Neural cell (in vitro differentiated cells): ENCODE results near the gene C14orf180. TPM values are rescaled to one million over a fixed set of nuclear protein-coding genes. Genes with fewer than 3 reads are reported as not detected.

Source experiments
- H2AFZ ChIP-seq: fragments of 200-600, 300-800 bp; sonication (generic), shearing (Covaris generic); 2 replicates; pipeline ENCODE4 v1.6.0; 2014; ENCODE audit warnings: low read depth, mild to moderate bottlenecking, antibody characterized with exemption, low read length, moderate library complexity
- H3F3A ChIP-seq: fragments of 200-600 bp; shearing (Covaris generic); 2 replicates; pipeline ENCODE4 v1.6.1; 2016; ENCODE audit warnings: mild to moderate bottlenecking, moderate library complexity, mixed read lengths, antibody characterized with exemption, low read length; ENCODE audit not compliant: insufficient read depth, poor library complexity, severe bottlenecking
- H3K27ac ChIP-seq: fragments of 200-600, 300-800 bp; sonication (generic), shearing (Covaris generic); 2 replicates; pipeline ENCODE4 v1.5.1; 2014; ENCODE audit warnings: mild to moderate bottlenecking, low read length, moderate library complexity
- H3K27me3 ChIP-seq: fragments of 300-800, 200-600 bp; sonication (generic), shearing (Covaris generic); 2 replicates; pipeline ENCODE4 v1.6.0; 2014; ENCODE audit warnings: mild to moderate bottlenecking, low read depth, low read length, moderate library complexity; ENCODE audit not compliant: insufficient read depth
- H3K36me3 ChIP-seq: fragments of 300-800, 200-600 bp; sonication (generic), shearing (Covaris generic); 2 replicates; pipeline ENCODE4 v1.5.1; 2014; ENCODE audit warnings: mild to moderate bottlenecking, antibody characterized with exemption, low read length, moderate library complexity; ENCODE audit not compliant: insufficient read depth
- H3K4me2 ChIP-seq: fragments of 300-800, 200-600 bp; sonication (generic), shearing (Covaris generic); 2 replicates; pipeline ENCODE4 v1.6.0; 2014; ENCODE audit warnings: mild to moderate bottlenecking, low read length
- H3K4me3 ChIP-seq: fragments of 300-800, 200-600 bp; sonication (generic), shearing (Covaris generic); 2 replicates; pipeline ENCODE4 v1.5.1; 2014; ENCODE audit warnings: mild to moderate bottlenecking, low read length, moderate library complexity
- H3K79me2 ChIP-seq: fragments of 200-600 bp; shearing (Covaris generic); replicated peaks from 2 replicates; pipeline ENCODE4 v1.6.0; 2014; ENCODE audit warnings: mild to moderate bottlenecking, low read length, moderate library complexity; ENCODE audit not compliant: insufficient read depth
- H3K9ac ChIP-seq: fragments of 300-800, 200-600 bp; sonication (generic), shearing (Covaris generic); 2 replicates; pipeline ENCODE4 v1.6.1; 2016; ENCODE audit warnings: mild to moderate bottlenecking, low read length, mixed read lengths
- H3K9me2 ChIP-seq: fragments of 200-600 bp; shearing (Covaris generic); 2 replicates; pipeline ENCODE4 v1.6.1; 2016; ENCODE audit warnings: mild to moderate bottlenecking, low read length, mixed read lengths; ENCODE audit not compliant: insufficient read depth
- H3K9me3 ChIP-seq: fragments of 200-600, 300-800 bp; sonication (generic), shearing (Covaris generic); 2 replicates; pipeline ENCODE4 v1.6.1; 2016; ENCODE audit warnings: mild to moderate bottlenecking, mixed run types, low read length, moderate library complexity, mixed read lengths
- H4K20me1 ChIP-seq: fragments of 200-600 bp; shearing (Covaris generic); 2 replicates; pipeline ENCODE4 v1.6.1; 2016; ENCODE audit warnings: mild to moderate bottlenecking, mixed run types; ENCODE audit not compliant: insufficient read depth
- CTCF ChIP-seq: fragments of 450-650 bp; IDR thresholded peaks from 2 replicates; pipeline ENCODE4 v1.5.1; 2014; ENCODE audit warnings: antibody characterized with exemption, mild to moderate bottlenecking, moderate library complexity; ENCODE audit not compliant: poor library complexity, severe bottlenecking
- EP300 ChIP-seq: fragments of 450-650 bp; conservative IDR thresholded peaks from 2 replicates; pipeline ENCODE4 v1.6.1; 2014; ENCODE audit warnings: antibody characterized with exemption, mild to moderate bottlenecking, moderate library complexity; ENCODE audit not compliant: poor library complexity, severe bottlenecking
- EZH2 ChIP-seq: fragments of 200-600, 300-800 bp; shearing (Covaris generic), sonication (generic); IDR thresholded peaks from 2 replicates; pipeline ENCODE4 v1.6.1; 2014; ENCODE audit warnings: antibody characterized with exemption, low read length, borderline replicate concordance, mild to moderate bottlenecking; ENCODE audit not compliant: insufficient read depth, poor library complexity, severe bottlenecking
- MXI1 ChIP-seq: fragments of 450-650 bp; conservative IDR thresholded peaks from 2 replicates; pipeline ENCODE4 v1.6.1; 2014; ENCODE audit warnings: antibody characterized with exemption, mild to moderate bottlenecking; ENCODE audit not compliant: poor library complexity, severe bottlenecking
- POLR2AphosphoS5 ChIP-seq: IDR thresholded peaks from 2 replicates; pipeline ENCODE4 v1.6.1; 2012
- RAD21 ChIP-seq: fragments of 450-650 bp; conservative IDR thresholded peaks from 2 replicates; pipeline ENCODE4 v1.6.1; 2014; ENCODE audit warnings: antibody characterized with exemption, mild to moderate bottlenecking, moderate library complexity
- REST ChIP-seq: IDR thresholded peaks from 2 replicates; pipeline ENCODE4 v1.6.1; 2012; ENCODE audit warnings: borderline replicate concordance
- SMC3 ChIP-seq: fragments of 450-650 bp; conservative IDR thresholded peaks from 2 replicates; pipeline ENCODE4 v1.6.1; 2014; ENCODE audit warnings: antibody characterized with exemption, mild to moderate bottlenecking, moderate library complexity; ENCODE audit not compliant: poor library complexity
- TAF1 ChIP-seq: IDR thresholded peaks from 2 replicates; pipeline ENCODE4 v1.6.1; 2012; ENCODE audit warnings: low read depth
- polyA plus RNA-seq: library from polyadenylated mRNA; depleted of rRNA; stranded (reverse); fragments of >200 nt; gene quantifications from 2 replicates; pipeline ENCODE4 v1.2.3, GENCODE V29; 2014

C14orf180 gene
- polyA plus RNA-seq, 1 donor from 2014 or later, result not detected

- Histone ChIP-seq H2AFZ (no peak overlapping the region), H3K9ac (no peak overlapping the region), H3K9me2 (no peaks in the 10 kb centered on the region), H3K79me2 (no peaks in the 10 kb centered on the region), H3K27me3 (no peaks in the 10 kb centered on the region), H3K36me3 (no peaks in the 10 kb centered on the region), H4K20me1 (no peaks in the 10 kb centered on the region), H3K4me2 (no peak overlapping the region), H3K9me3 (no peaks in the 10 kb centered on the region), H3K27ac (no peak overlapping the region), H3F3A (no peaks in the 10 kb centered on the region), H3K4me3 (no peak overlapping the region)
- TF ChIP-seq MXI1 (no peak), REST (no peak), TAF1 (no peak), SMC3 (no peak), POLR2AphosphoS5 (no peak), EZH2 (no peak), EP300 (no peak)
Observed at GRCh38 chr14:104585966-104586697, 6.6 kb downstream of the C14orf180 start.

- H3F3A ChIP-seq, result no peaks in the 10 kb centered on the region
- H3K79me2 ChIP-seq, result no peaks in the 10 kb centered on the region
- no peaks in the 10 kb centered on the region for H3K9me2 ChIP-seq
- TF ChIP-seq RAD21 (no peak), CTCF (no peak), EP300 (no peak), MXI1 (no peak), REST (no peak), POLR2AphosphoS5 (no peak), SMC3 (no peak), TAF1 (no peak), EZH2 (no peak)
- H3K27ac ChIP-seq, result no peak overlapping the region
- no peak overlapping the region for H3K9ac ChIP-seq
- no peak overlapping the region for H3K4me2 ChIP-seq
- H3K36me3 ChIP-seq, result no peaks in the 10 kb centered on the region
- H3K4me3 ChIP-seq, result no peak overlapping the region
- H4K20me1 ChIP-seq, result no peaks in the 10 kb centered on the region
- no peak overlapping the region for H2AFZ ChIP-seq
- no peaks in the 10 kb centered on the region for H3K27me3 ChIP-seq
- H3K9me3 ChIP-seq, result no peaks in the 10 kb centered on the region
Observed at GRCh38 chr14:104586832-104587620, 7.5 kb downstream of the C14orf180 start.
